Lower leg skin (tissue), 3 donors: Measurements from ENCODE around the gene CCDC88B.
"Not testable (repeated sequence)": the region's sequence is repeated elsewhere in the genome, so short reads cannot be mapped to it uniquely, and the experiment has no call there.

Experiments used
- POLR2A ChIP-seq, 2 donors: fragments of 450-650 bp; IDR thresholded peaks; one replicate each; pipeline ENCODE4 v1.6.1; 2016 to 2017; ENCODE audit warnings: antibody characterized with exemption in 2 of 2, mild to moderate bottlenecking in 1 of 2, moderate library complexity in 1 of 2
- TF ChIP-seq, protein P1 (sequence below), 3 donors: fragments of 450-650 bp; IDR thresholded peaks; one replicate each; pipeline ENCODE4 v1.5.1; 2016; ENCODE audit warnings: antibody characterized with exemption in 3 of 3, mild to moderate bottlenecking in 3 of 3, moderate library complexity in 2 of 3

DNA sequence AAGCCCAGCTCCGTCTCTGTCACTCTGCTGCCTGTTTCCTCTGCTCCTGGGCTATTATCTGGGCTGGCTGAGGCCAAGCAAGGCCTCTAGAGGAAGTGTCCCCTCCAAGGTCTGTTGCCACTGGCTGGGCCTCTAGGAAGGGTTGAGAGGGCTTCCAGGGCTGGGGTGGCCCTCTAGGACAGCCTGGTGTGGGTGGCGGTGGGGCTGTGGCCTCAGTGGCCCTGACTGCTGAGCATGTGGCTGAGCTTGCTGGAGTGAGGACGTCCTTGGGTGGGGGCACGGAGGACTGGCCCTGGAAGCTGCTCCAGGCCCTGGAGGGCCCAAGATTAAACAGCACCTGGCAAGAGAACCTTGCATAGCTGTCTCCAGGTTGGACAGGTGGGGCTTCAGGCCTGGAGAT is 16.0 kb upstream of the CCDC88B start:
- TF ChIP-seq, protein P1, sequence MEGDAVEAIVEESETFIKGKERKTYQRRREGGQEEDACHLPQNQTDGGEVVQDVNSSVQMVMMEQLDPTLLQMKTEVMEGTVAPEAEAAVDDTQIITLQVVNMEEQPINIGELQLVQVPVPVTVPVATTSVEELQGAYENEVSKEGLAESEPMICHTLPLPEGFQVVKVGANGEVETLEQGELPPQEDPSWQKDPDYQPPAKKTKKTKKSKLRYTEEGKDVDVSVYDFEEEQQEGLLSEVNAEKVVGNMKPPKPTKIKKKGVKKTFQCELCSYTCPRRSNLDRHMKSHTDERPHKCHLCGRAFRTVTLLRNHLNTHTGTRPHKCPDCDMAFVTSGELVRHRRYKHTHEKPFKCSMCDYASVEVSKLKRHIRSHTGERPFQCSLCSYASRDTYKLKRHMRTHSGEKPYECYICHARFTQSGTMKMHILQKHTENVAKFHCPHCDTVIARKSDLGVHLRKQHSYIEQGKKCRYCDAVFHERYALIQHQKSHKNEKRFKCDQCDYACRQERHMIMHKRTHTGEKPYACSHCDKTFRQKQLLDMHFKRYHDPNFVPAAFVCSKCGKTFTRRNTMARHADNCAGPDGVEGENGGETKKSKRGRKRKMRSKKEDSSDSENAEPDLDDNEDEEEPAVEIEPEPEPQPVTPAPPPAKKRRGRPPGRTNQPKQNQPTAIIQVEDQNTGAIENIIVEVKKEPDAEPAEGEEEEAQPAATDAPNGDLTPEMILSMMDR (IDR thresholded peaks at IDR 0.05) = not testable (repeated sequence)
- not testable (repeated sequence) for TF ChIP-seq POLR2A (IDR thresholded peaks at IDR 0.05)
